A549 (cell line): ENCODE measurements around the gene TTC19.

Source experiments
- KDM1A ChIP-seq: fragments of 200-600 bp; sonication (generic); IDR thresholded peaks from 2 replicates; pipeline ENCODE4 v1.6.1; 2016; ENCODE audit warnings: low read depth, mild to moderate bottlenecking
- MYC ChIP-seq: IDR thresholded peaks from 2 replicates; pipeline ENCODE4 v1.6.1; 2012; ENCODE audit warnings: mild to moderate bottlenecking, inconsistent platforms, low read length, improper control_type of control experiment, borderline replicate concordance
- POLR2A ChIP-seq: IDR thresholded peaks from 2 replicates; pipeline ENCODE4 v1.6.1; 2012; ENCODE audit warnings: mild to moderate bottlenecking, low read length
- SMC3 ChIP-seq: fragments of >200 bp; sonication (Bioruptor Twin); formaldehyde crosslinking; IDR thresholded peaks from 3 replicates; pipeline ENCODE4 v1.6.1; 2018; ENCODE audit warnings: inconsistent platforms
- ZFP36 ChIP-seq: fragments of 450-650 bp; IDR thresholded peaks from 2 replicates; pipeline ENCODE4 v1.6.1; 2014; ENCODE audit warnings: borderline replicate concordance; ENCODE audit not compliant: partially characterized antibody
- TF ChIP-seq, protein P1 (sequence below): IDR thresholded peaks from 2 replicates; pipeline ENCODE4 v1.6.1; 2012
- TF ChIP-seq, protein P2 (sequence below): fragments of 200-600 bp; sonication (generic); IDR thresholded peaks from 2 replicates; pipeline ENCODE4 v1.6.1; 2016; ENCODE audit warnings: antibody characterized with exemption, mild to moderate bottlenecking, moderate library complexity

DNA sequence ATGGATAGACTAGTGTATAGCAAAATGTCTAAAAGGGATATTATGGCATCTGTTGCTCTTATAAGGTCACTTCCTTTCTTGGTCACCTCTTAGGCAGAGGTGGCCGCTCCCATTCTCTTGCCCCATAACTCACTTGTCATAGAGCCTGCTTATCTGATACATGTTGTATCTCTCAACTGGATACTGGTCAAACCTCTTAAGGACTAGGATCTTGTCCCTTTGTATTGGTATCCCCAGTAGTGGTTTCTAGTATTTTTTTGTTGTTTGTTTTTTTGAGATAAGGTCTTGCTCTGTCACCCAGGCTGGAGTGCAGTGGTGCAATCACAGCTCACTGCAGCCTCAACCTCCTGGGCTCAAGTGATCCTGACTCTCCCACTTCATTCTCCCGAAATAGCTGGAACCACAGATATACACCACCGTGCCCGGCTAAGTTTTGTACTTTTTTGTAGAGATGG lies 27.1 kb upstream of the TTC19 start:
- no peak for TF ChIP-seq KDM1A
- TF ChIP-seq, protein P1, sequence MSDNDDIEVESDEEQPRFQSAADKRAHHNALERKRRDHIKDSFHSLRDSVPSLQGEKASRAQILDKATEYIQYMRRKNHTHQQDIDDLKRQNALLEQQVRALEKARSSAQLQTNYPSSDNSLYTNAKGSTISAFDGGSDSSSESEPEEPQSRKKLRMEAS, result no peak
- no peak for TF ChIP-seq ZFP36
- no peak for TF ChIP-seq MYC
- TF ChIP-seq SMC3, result no peak
- TF ChIP-seq POLR2A, result no peak
- TF ChIP-seq, protein P2, sequence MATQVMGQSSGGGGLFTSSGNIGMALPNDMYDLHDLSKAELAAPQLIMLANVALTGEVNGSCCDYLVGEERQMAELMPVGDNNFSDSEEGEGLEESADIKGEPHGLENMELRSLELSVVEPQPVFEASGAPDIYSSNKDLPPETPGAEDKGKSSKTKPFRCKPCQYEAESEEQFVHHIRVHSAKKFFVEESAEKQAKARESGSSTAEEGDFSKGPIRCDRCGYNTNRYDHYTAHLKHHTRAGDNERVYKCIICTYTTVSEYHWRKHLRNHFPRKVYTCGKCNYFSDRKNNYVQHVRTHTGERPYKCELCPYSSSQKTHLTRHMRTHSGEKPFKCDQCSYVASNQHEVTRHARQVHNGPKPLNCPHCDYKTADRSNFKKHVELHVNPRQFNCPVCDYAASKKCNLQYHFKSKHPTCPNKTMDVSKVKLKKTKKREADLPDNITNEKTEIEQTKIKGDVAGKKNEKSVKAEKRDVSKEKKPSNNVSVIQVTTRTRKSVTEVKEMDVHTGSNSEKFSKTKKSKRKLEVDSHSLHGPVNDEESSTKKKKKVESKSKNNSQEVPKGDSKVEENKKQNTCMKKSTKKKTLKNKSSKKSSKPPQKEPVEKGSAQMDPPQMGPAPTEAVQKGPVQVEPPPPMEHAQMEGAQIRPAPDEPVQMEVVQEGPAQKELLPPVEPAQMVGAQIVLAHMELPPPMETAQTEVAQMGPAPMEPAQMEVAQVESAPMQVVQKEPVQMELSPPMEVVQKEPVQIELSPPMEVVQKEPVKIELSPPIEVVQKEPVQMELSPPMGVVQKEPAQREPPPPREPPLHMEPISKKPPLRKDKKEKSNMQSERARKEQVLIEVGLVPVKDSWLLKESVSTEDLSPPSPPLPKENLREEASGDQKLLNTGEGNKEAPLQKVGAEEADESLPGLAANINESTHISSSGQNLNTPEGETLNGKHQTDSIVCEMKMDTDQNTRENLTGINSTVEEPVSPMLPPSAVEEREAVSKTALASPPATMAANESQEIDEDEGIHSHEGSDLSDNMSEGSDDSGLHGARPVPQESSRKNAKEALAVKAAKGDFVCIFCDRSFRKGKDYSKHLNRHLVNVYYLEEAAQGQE, result no peak
